Activated T-cell treated with anti-CD3 and anti-CD28 coated beads, Interleukin-2, amount 50 U/mL, for 24 hours (primary cell): ENCODE measurements around the gene RABGAP1L.

ENCODE experiments used
- DNase-seq: peaks from one replicate; pipeline ENCODE4 v3.0.0-alpha.2; 2020
- H3K27ac Mint-ChIP-seq: 2 replicates; pipeline ENCODE4 v1.8.0; 2020; ENCODE audit warnings: mild to moderate bottlenecking, mixed read lengths
- H3K27me3 Mint-ChIP-seq: 2 replicates; pipeline ENCODE4 v1.8.0; 2020; ENCODE audit warnings: mixed read lengths
- H3K36me3 Mint-ChIP-seq: 2 replicates; pipeline ENCODE4 v1.8.0; 2020; ENCODE audit warnings: low read depth, mixed read lengths
- H3K4me1 Mint-ChIP-seq: 2 replicates; pipeline ENCODE4 v1.8.0; 2020; ENCODE audit warnings: low read depth, mixed read lengths
- H3K4me3 Mint-ChIP-seq: 2 replicates; pipeline ENCODE4 v1.8.0; 2020; ENCODE audit warnings: mild to moderate bottlenecking, moderate library complexity, mixed read lengths
- H3K9me3 Mint-ChIP-seq: 2 replicates; pipeline ENCODE4 v1.8.0; 2020; ENCODE audit warnings: mixed read lengths

Gene RABGAP1L

GRCh38 chr1:174352883-174353608 lies 193.7 kb downstream of the RABGAP1L start:
- peaks cover 5% of the 10 kb centered on the region for H3K4me1 Mint-ChIP-seq

GRCh38 chr1:174358344-174358743 lies 199.0 kb downstream of the RABGAP1L start:
- Mint-ChIP-seq H3K27me3 (no peaks in the 10 kb centered on the region), H3K4me3 (no peak overlapping the region), H3K36me3 (peaks cover 14% of the 10 kb centered on the region), H3K9me3 (no peaks in the 10 kb centered on the region), H3K4me1 (peaks cover 11% of the 10 kb centered on the region), H3K27ac (no peak overlapping the region)
- no peak for DNase-seq

More at GRCh38 chr1:174352883-174353608, 193.7 kb downstream of the RABGAP1L start:
- Mint-ChIP-seq H3K9me3 (no peaks in the 10 kb centered on the region), H3K27ac (no peak overlapping the region), H3K4me3 (no peak overlapping the region), H3K27me3 (no peaks in the 10 kb centered on the region), H3K36me3 (peaks cover 20% of the 10 kb centered on the region)
- no peak for DNase-seq

GRCh38 chr1:174358786-174359453 lies 199.6 kb downstream of the RABGAP1L start:
- Mint-ChIP-seq H3K9me3 (no peaks in the 10 kb centered on the region), H3K4me3 (no peak overlapping the region), H3K36me3 (peaks cover 11% of the 10 kb centered on the region), H3K27me3 (no peaks in the 10 kb centered on the region), H3K4me1 (peaks cover 12% of the 10 kb centered on the region), H3K27ac (no peak overlapping the region)
- DNase-seq = no peak

GRCh38 chr1:174359454-174359805 lies 200.1 kb downstream of the RABGAP1L start:
- Mint-ChIP-seq H3K4me1 (peaks cover 12% of the 10 kb centered on the region), H3K9me3 (no peaks in the 10 kb centered on the region), H3K4me3 (no peak overlapping the region), H3K27me3 (no peaks in the 10 kb centered on the region), H3K36me3 (peaks cover 11% of the 10 kb centered on the region), H3K27ac (no peak overlapping the region)
- DNase-seq = no peak

- no peak overlapping the region for H3K4me3 Mint-ChIP-seq
- peaks cover 2% of the 10 kb centered on the region for H3K4me1 Mint-ChIP-seq
- H3K9me3 Mint-ChIP-seq = no peaks in the 10 kb centered on the region
- H3K27ac Mint-ChIP-seq = no peak overlapping the region
- no peaks in the 10 kb centered on the region for H3K27me3 Mint-ChIP-seq
- no peak for DNase-seq
- H3K36me3 Mint-ChIP-seq = peaks cover 11% of the 10 kb centered on the region
These were observed 205.8 kb downstream of the RABGAP1L start for GRCh38 chr1:174364996-174365736.

GRCh38 chr1:174366946-174367345 lies 207.6 kb downstream of the RABGAP1L start:
- Mint-ChIP-seq H3K36me3 (peaks cover 11% of the 10 kb centered on the region), H3K27ac (no peak overlapping the region), H3K9me3 (no peaks in the 10 kb centered on the region), H3K4me1 (peaks cover 2% of the 10 kb centered on the region), H3K27me3 (no peaks in the 10 kb centered on the region), H3K4me3 (no peak overlapping the region)
- no peak for DNase-seq

GRCh38 chr1:174367892-174368291 lies 208.6 kb downstream of the RABGAP1L start:
- Mint-ChIP-seq H3K4me3 (no peak overlapping the region), H3K4me1 (peaks cover 2% of the 10 kb centered on the region), H3K27ac (no peak overlapping the region), H3K36me3 (peaks cover 17% of the 10 kb centered on the region), H3K27me3 (no peaks in the 10 kb centered on the region), H3K9me3 (no peaks in the 10 kb centered on the region)
- no peak for DNase-seq

GRCh38 chr1:174376030-174376429 lies 216.7 kb downstream of the RABGAP1L start:
- Mint-ChIP-seq H3K4me1 (no peaks in the 10 kb centered on the region), H3K36me3 (peaks cover 37% of the 10 kb centered on the region), H3K27ac (no peak overlapping the region), H3K9me3 (no peaks in the 10 kb centered on the region), H3K4me3 (no peak overlapping the region), H3K27me3 (no peaks in the 10 kb centered on the region)
- DNase-seq = no peak

- peaks cover 33% of the 10 kb centered on the region for H3K36me3 Mint-ChIP-seq
- H3K27me3 Mint-ChIP-seq = no peaks in the 10 kb centered on the region
- no peak overlapping the region for H3K27ac Mint-ChIP-seq
- no peak overlapping the region for H3K4me3 Mint-ChIP-seq
- no peaks in the 10 kb centered on the region for H3K9me3 Mint-ChIP-seq
- no peak for DNase-seq
- no peaks in the 10 kb centered on the region for H3K4me1 Mint-ChIP-seq
These were observed 232.4 kb downstream of the RABGAP1L start for GRCh38 chr1:174391716-174392115.

GRCh38 chr1:174393885-174394284 lies 234.6 kb downstream of the RABGAP1L start:
- Mint-ChIP-seq H3K36me3 (peaks cover 45% of the 10 kb centered on the region), H3K4me3 (no peak overlapping the region), H3K27ac (no peak overlapping the region), H3K27me3 (no peaks in the 10 kb centered on the region), H3K9me3 (no peaks in the 10 kb centered on the region), H3K4me1 (peaks cover 1% of the 10 kb centered on the region)
- DNase-seq = no peak

GRCh38 chr1:174397261-174397660 lies 237.9 kb downstream of the RABGAP1L start:
- H3K4me1 Mint-ChIP-seq = peaks cover 1% of the 10 kb centered on the region
- DNase-seq = no peak
- peaks cover 53% of the 10 kb centered on the region for H3K36me3 Mint-ChIP-seq
- H3K9me3 Mint-ChIP-seq = no peaks in the 10 kb centered on the region
- H3K4me3 Mint-ChIP-seq = no peak overlapping the region
- no peaks in the 10 kb centered on the region for H3K27me3 Mint-ChIP-seq
- H3K27ac Mint-ChIP-seq = peak overlapping the region; percentile 18

GRCh38 chr1:174398246-174398645 lies 238.9 kb downstream of the RABGAP1L start:
- Mint-ChIP-seq H3K9me3 (no peaks in the 10 kb centered on the region), H3K4me1 (peaks cover 1% of the 10 kb centered on the region), H3K36me3 (peaks cover 54% of the 10 kb centered on the region), H3K27ac (no peak overlapping the region), H3K27me3 (no peaks in the 10 kb centered on the region), H3K4me3 (no peak overlapping the region)
- no peak for DNase-seq

- no peak for DNase-seq
- no peaks in the 10 kb centered on the region for H3K9me3 Mint-ChIP-seq
- H3K27ac Mint-ChIP-seq = no peak overlapping the region
- H3K4me1 Mint-ChIP-seq = peaks cover 1% of the 10 kb centered on the region
- peaks cover 48% of the 10 kb centered on the region for H3K36me3 Mint-ChIP-seq
- no peak overlapping the region for H3K4me3 Mint-ChIP-seq
- H3K27me3 Mint-ChIP-seq = no peaks in the 10 kb centered on the region
These were observed 239.9 kb downstream of the RABGAP1L start for GRCh38 chr1:174399211-174399610.

GRCh38 chr1:174401075-174401474 lies 241.8 kb downstream of the RABGAP1L start:
- no peak for DNase-seq
- Mint-ChIP-seq H3K27me3 (no peaks in the 10 kb centered on the region), H3K36me3 (peaks cover 37% of the 10 kb centered on the region), H3K27ac (no peak overlapping the region), H3K4me1 (peaks cover 1% of the 10 kb centered on the region), H3K9me3 (no peaks in the 10 kb centered on the region), H3K4me3 (no peak overlapping the region)

- Mint-ChIP-seq H3K27ac (no peak overlapping the region), H3K4me1 (no peaks in the 10 kb centered on the region), H3K4me3 (no peak overlapping the region), H3K27me3 (no peaks in the 10 kb centered on the region), H3K36me3 (peaks cover 17% of the 10 kb centered on the region), H3K9me3 (no peaks in the 10 kb centered on the region)
- DNase-seq = no peak
These were observed 245.9 kb downstream of the RABGAP1L start for GRCh38 chr1:174405219-174405618.
